Renal cortex interstitium (tissue), 11 donors: ENCODE data around the gene PDLIM7. TPM values are rescaled to one million over a fixed set of nuclear protein-coding genes. Genes with fewer than 3 reads are reported as not detected.

Experiments used
- DNase-seq, 11 donors: peaks; one replicate each; pipeline ENCODE4 v3.0.0-alpha.2; 2013; ENCODE audit warnings: low read depth in 9 of 11, low spot score in 4 of 11; ENCODE audit errors: extremely low read depth in 1 of 11
- polyA plus RNA-seq, 3 donors: library from polyadenylated mRNA; unstranded; fragments of 120-200 nt; gene quantifications; one replicate each; pipeline ENCODE4 v1.2.1, GENCODE V29; 2013; ENCODE audit not compliant: insufficient read length in 3 of 3

Gene PDLIM7
- polyA plus RNA-seq, 3 donors, result 82.7 to 143 (median 125) TPM

GRCh38 chr5:177484902-177485549, 12.4 kb downstream of the PDLIM7 start:
- no peak for DNase-seq

- no peak for DNase-seq
Measured at GRCh38 chr5:177483994-177484901, 13.2 kb downstream of the PDLIM7 start.

GRCh38 chr5:177483042-177483441, 14.4 kb downstream of the PDLIM7 start:
- DNase-seq, result no peak

- DNase-seq, result no peak
Measured at GRCh38 chr5:177482359-177482795, 15.0 kb downstream of the PDLIM7 start.

- DNase-seq, result peak in 2 of 11 donors; percentile 48 to 55
Measured at GRCh38 chr5:177479774-177480173, 17.6 kb downstream of the PDLIM7 start.

GRCh38 chr5:177478711-177479646, 18.4 kb downstream of the PDLIM7 start:
- no peak for DNase-seq

- DNase-seq, result no peak
Measured at GRCh38 chr5:177477701-177478477, 19.5 kb downstream of the PDLIM7 start.

- no peak for DNase-seq
Measured at GRCh38 chr5:177476531-177477233, 20.7 kb downstream of the PDLIM7 start.

GRCh38 chr5:177475563-177476427, 21.6 kb downstream of the PDLIM7 start:
- no peak for DNase-seq

GRCh38 chr5:177474846-177475562, 22.4 kb downstream of the PDLIM7 start:
- no peak for DNase-seq

- no peak for DNase-seq
Measured at GRCh38 chr5:177474002-177474476, 23.4 kb downstream of the PDLIM7 start.

- peak in 3 of 11 donors; percentile 62 to 70 (median 65) for DNase-seq
Measured at GRCh38 chr5:177473443-177474001, 23.9 kb downstream of the PDLIM7 start, which contains the start of gene DBN1. TSS of gene DBN1 (minus strand) at chr5:177473634. CDS start at chr5:177473521, 113 bp downstream.

GRCh38 chr5:177472460-177473442, 24.7 kb downstream of the PDLIM7 start:
- DNase-seq, result peak in 1 of 11 donors; percentile 52

GRCh38 chr5:177471610-177472356, 25.6 kb downstream of the PDLIM7 start:
- DNase-seq, result no peak
